Fibroblast of lung (primary cell): Measurements from ENCODE around the gene WWOX. TPM values are rescaled to one million over a fixed set of nuclear protein-coding genes. Genes with fewer than 3 reads are reported as not detected.

Experiments used
- DNase-seq, 2 donors: peaks; one replicate each; pipeline versions ENCODE4 v3.0.0 to v3.0.0-alpha.2; 2010; ENCODE audit warnings: low read depth in 2 of 2
- H2AFZ ChIP-seq: 2 replicates; pipeline ENCODE4 v1.5.1; 2012; ENCODE audit warnings: low read length, control low read depth, inconsistent platforms
- H3K27ac ChIP-seq: 2 replicates; pipeline ENCODE4 v1.5.1; 2011; ENCODE audit warnings: low read length, control low read depth; ENCODE audit not compliant: insufficient read depth
- H3K27me3 ChIP-seq: 2 replicates; pipeline ENCODE4 v1.5.1; 2011; ENCODE audit warnings: mild to moderate bottlenecking, low read length; ENCODE audit not compliant: control insufficient read depth, insufficient read depth
- H3K36me3 ChIP-seq: 2 replicates; pipeline ENCODE4 v1.5.1; 2011; ENCODE audit warnings: low read length; ENCODE audit not compliant: control insufficient read depth, insufficient read depth
- H3K4me1 ChIP-seq: 2 replicates; pipeline ENCODE4 v1.5.1; 2011; ENCODE audit warnings: low read length; ENCODE audit not compliant: control insufficient read depth, insufficient read depth; ENCODE audit errors: extremely low read depth
- H3K4me2 ChIP-seq: 2 replicates; pipeline ENCODE4 v1.5.1; 2011; ENCODE audit warnings: low read length, control low read depth; ENCODE audit not compliant: insufficient read depth; ENCODE audit errors: extremely low read depth
- H3K4me3 ChIP-seq, 4 experiments: fragments of 200-600 bp in 1 of 4; sonication (generic) in 1 of 4; replicated peaks in 1 of 4; 2 replicates each; pipeline ENCODE4 v1.5.1; 2011 to 2016; ENCODE audit warnings: low read length in 4 of 4, low read depth in 3 of 4, mild to moderate bottlenecking in 3 of 4, control low read depth in 2 of 4, inconsistent platforms in 1 of 4, mixed read lengths in 1 of 4; ENCODE audit not compliant: insufficient read depth in 1 of 4; ENCODE audit errors: control extremely low read depth in 1 of 4
- H3K79me2 ChIP-seq: 2 replicates; pipeline ENCODE4 v1.5.1; 2012; ENCODE audit warnings: mild to moderate bottlenecking, low read length, inconsistent platforms; ENCODE audit not compliant: control insufficient read depth, insufficient read depth
- H3K9ac ChIP-seq: 2 replicates; pipeline ENCODE4 v1.5.1; 2011; ENCODE audit warnings: mild to moderate bottlenecking, low read length, control low read depth; ENCODE audit not compliant: insufficient read depth
- H3K9me3 ChIP-seq: 2 replicates; pipeline ENCODE4 v1.5.1; 2012; ENCODE audit warnings: low read depth, low read length; ENCODE audit not compliant: control insufficient read depth, insufficient read depth
- H4K20me1 ChIP-seq: 2 replicates; pipeline ENCODE4 v1.5.1; 2011; ENCODE audit warnings: low read length; ENCODE audit not compliant: control insufficient read depth, insufficient read depth; ENCODE audit errors: extremely low read depth
- EZH2 ChIP-seq: IDR thresholded peaks from 2 replicates; pipeline ENCODE4 v1.5.1; 2012; ENCODE audit warnings: low read length, control low read depth, mild to moderate bottlenecking; ENCODE audit errors: missing control alignments
- polyA plus RNA-seq, 2 donors: library from polyadenylated mRNA; depleted of rRNA in 1 of 2; stranded (reverse) in 1 of 2; unstranded in 1 of 2; fragments of >200 nt; gene quantifications; 2 replicates each; pipeline ENCODE4 v1.2.1, GENCODE V29; 2011 to 2012; ENCODE audit warnings: missing spikeins in 1 of 2
- total RNA-seq: library from RNA; depleted of rRNA; stranded (reverse); fragments of >200 nt; gene quantifications from 2 replicates; pipeline ENCODE4 v1.2.1, GENCODE V29; 2014
- TF ChIP-seq, protein P1 (sequence below), 2 donors: IDR thresholded peaks in 1 of 2; conservative IDR thresholded peaks in 1 of 2; 1 replicate in 1 of 2; 2 replicates in 1 of 2; pipeline ENCODE4 v1.5.1; 2011 to 2012; ENCODE audit warnings: low read length in 2 of 2, control low read depth in 1 of 2, inconsistent platforms in 1 of 2, low read depth in 1 of 2, mild to moderate bottlenecking in 1 of 2

The WWOX gene
- total and polyA plus RNA-seq, 2 donors (not counting 1 experiment from before 2014, with no cell fraction given), result 5.6 to 16.3 TPM

- Histone ChIP-seq H3K36me3 (no peaks in the 10 kb centered on the region), H3K4me1 (no peaks in the 10 kb centered on the region), H3K79me2 (no peaks in the 10 kb centered on the region), H3K27me3 (no peaks in the 10 kb centered on the region), H3K27ac (no peak overlapping the region), H3K9ac (no peak overlapping the region), H2AFZ (no peak overlapping the region), H3K9me3 (no peaks in the 10 kb centered on the region), H4K20me1 (no peaks in the 10 kb centered on the region), H3K4me2 (no peak overlapping the region), H3K4me3 (no peak overlapping the region)
- DNase-seq, result no peak
- TF ChIP-seq EZH2, result no peak
Measured at GRCh38 chr16:78177987-78178386, 78.5 kb downstream of the WWOX start.

DNA sequence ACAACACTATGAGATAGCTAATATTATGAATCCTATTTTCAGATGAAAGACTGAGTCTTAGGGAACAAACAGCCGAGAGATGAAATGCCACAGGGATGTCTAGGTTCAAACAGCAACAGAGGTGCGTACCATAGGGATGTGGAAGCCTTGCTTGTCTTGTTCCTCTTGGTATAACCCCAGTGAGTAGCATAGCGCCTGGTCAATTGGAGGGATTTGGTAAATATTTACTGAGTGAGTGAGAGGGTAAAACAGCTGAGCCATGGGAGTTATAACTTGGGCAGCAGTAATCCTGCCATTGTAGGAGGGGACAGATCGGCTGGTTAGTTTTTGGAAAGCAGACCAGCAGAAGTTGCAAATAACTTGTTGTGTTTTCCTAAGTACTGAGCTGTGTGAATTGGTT, 80.2 kb downstream of the WWOX start:
- Histone ChIP-seq H3K4me2 (no peak overlapping the region), H3K4me3 (no peak overlapping the region)
- TF ChIP-seq, protein P1, sequence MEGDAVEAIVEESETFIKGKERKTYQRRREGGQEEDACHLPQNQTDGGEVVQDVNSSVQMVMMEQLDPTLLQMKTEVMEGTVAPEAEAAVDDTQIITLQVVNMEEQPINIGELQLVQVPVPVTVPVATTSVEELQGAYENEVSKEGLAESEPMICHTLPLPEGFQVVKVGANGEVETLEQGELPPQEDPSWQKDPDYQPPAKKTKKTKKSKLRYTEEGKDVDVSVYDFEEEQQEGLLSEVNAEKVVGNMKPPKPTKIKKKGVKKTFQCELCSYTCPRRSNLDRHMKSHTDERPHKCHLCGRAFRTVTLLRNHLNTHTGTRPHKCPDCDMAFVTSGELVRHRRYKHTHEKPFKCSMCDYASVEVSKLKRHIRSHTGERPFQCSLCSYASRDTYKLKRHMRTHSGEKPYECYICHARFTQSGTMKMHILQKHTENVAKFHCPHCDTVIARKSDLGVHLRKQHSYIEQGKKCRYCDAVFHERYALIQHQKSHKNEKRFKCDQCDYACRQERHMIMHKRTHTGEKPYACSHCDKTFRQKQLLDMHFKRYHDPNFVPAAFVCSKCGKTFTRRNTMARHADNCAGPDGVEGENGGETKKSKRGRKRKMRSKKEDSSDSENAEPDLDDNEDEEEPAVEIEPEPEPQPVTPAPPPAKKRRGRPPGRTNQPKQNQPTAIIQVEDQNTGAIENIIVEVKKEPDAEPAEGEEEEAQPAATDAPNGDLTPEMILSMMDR (conservative IDR thresholded peaks at IDR 0.05 in 1 of 2, IDR thresholded peaks at IDR 0.05 in 1 of 2; ENCODE audit: low read depth in 1 of 2, low read length in 2 of 2), result no peak
- no peak for TF ChIP-seq EZH2

DNA sequence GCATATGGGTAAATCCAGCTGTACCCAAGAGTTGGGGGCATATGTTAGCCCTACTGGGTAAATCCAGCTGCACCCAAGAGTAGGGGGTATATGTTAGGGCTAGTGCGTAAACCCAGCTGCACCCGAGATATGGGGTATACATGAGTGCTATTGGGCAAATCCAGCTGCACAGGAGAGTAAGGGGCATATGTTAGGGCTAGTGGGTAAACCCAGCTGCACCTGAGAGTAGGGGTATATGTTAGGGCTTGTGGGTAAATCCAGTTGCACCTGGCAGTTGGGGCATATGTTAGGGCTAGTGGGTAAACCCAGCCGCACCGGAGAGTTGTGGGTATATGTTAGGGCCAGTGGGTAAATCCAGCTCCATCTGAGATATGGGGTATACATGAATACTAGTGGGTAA, 80.9 kb downstream of the WWOX start:
- peaks cover 2% of the 10 kb centered on the region for H3K27me3 ChIP-seq
- no peak for DNase-seq
- no peak overlapping the region for H3K27ac ChIP-seq
- no peaks in the 10 kb centered on the region for H3K36me3 ChIP-seq
- no peaks in the 10 kb centered on the region for H3K9me3 ChIP-seq
- H3K4me1 ChIP-seq, result peaks cover 4% of the 10 kb centered on the region
- H3K4me3 ChIP-seq, result no peak overlapping the region
- H3K79me2 ChIP-seq, result no peaks in the 10 kb centered on the region
- no peak overlapping the region for H3K9ac ChIP-seq
- TF ChIP-seq, protein P1 (conservative IDR thresholded peaks at IDR 0.05 in 1 of 2, IDR thresholded peaks at IDR 0.05 in 1 of 2; ENCODE audit: low read depth in 1 of 2, low read length in 2 of 2), result no peak
- no peak for TF ChIP-seq EZH2
- no peak overlapping the region for H3K4me2 ChIP-seq
- H4K20me1 ChIP-seq, result no peaks in the 10 kb centered on the region
- H2AFZ ChIP-seq, result no peak overlapping the region

More for the DNA sequence above, 80.2 kb downstream of the WWOX start:
- H3K27ac ChIP-seq, result no peak overlapping the region
- no peaks in the 10 kb centered on the region for H4K20me1 ChIP-seq
- DNase-seq, result no peak
- H3K4me1 ChIP-seq, result peaks cover 2% of the 10 kb centered on the region
- H3K9me3 ChIP-seq, result no peaks in the 10 kb centered on the region
- H2AFZ ChIP-seq, result no peak overlapping the region
- peaks cover 2% of the 10 kb centered on the region for H3K27me3 ChIP-seq
- no peaks in the 10 kb centered on the region for H3K79me2 ChIP-seq
- no peak overlapping the region for H3K9ac ChIP-seq
- no peaks in the 10 kb centered on the region for H3K36me3 ChIP-seq
